H1 (cell line): ENCODE data around the gene PCDHGA1. TPM values are rescaled to one million over a fixed set of nuclear protein-coding genes. Genes with fewer than 3 reads are reported as not detected.

Source experiments
- CTCF ChIA-PET: fragments of 300-600 bp; sonication (Branson Sonifier 250); formaldehyde crosslinking; loops from one replicate; lab custom pipeline; 2021; ENCODE audit not compliant: partially characterized antibody; lab: Charles Lee
- POLR2A ChIA-PET: fragments of 300-600 bp; sonication (Branson Sonifier 250); formaldehyde crosslinking; loops from one replicate; lab custom pipeline; 2021; ENCODE audit warnings: inconsistent platforms; ENCODE audit not compliant: partially characterized antibody; lab: Charles Lee
- DNase-seq, 2 experiments: peaks; one replicate each; pipeline versions ENCODE4 v3.0.0 to v3.0.0-alpha.2; 2010 to 2022; ENCODE audit warnings: low spot score in 2 of 2, low read depth in 1 of 2, mixed read lengths in 1 of 2
- FAIRE-seq: peaks from 2 replicates; lab custom pipeline; 2011; peaks lifted over from hg19 to GRCh38; lab: Jason Lieb, UNC
- H2AFZ ChIP-seq: 2 replicates; pipeline ENCODE4 v1.8.1; 2012; ENCODE audit warnings: low read length, inconsistent platforms
- H2AK5ac ChIP-seq: 2 replicates; pipeline ENCODE4 v1.6.1; 2013; ENCODE audit warnings: low read depth, low read length
- H2BK120ac ChIP-seq: replicated peaks from 2 replicates; pipeline ENCODE3; 2013; ENCODE audit warnings: low read depth, low read length, inconsistent platforms
- H2BK12ac ChIP-seq: 2 replicates; pipeline ENCODE4 v1.6.1; 2013; ENCODE audit warnings: low read depth, low read length
- H2BK15ac ChIP-seq: 2 replicates; pipeline ENCODE4 v1.6.1; 2013; ENCODE audit warnings: low read length
- H2BK20ac ChIP-seq: 2 replicates; pipeline ENCODE4 v1.6.1; 2013; ENCODE audit warnings: low read length
- H2BK5ac ChIP-seq: 2 replicates; pipeline ENCODE4 v1.6.1; 2013; ENCODE audit warnings: low read depth, low read length
- H3K14ac ChIP-seq: 2 replicates; pipeline ENCODE4 v1.6.1; 2013; ENCODE audit warnings: inconsistent platforms; ENCODE audit not compliant: insufficient read length
- H3K18ac ChIP-seq: 2 replicates; pipeline ENCODE4 v1.6.1; 2013; ENCODE audit warnings: low read length; ENCODE audit errors: extremely low read depth
- H3K23ac ChIP-seq: 2 replicates; pipeline ENCODE4 v1.6.1; 2013; ENCODE audit warnings: inconsistent platforms; ENCODE audit not compliant: insufficient read length
- H3K23me2 ChIP-seq: 2 replicates; pipeline ENCODE4 v1.6.1; 2013; ENCODE audit warnings: low read depth, low read length
- H3K27ac ChIP-seq: 2 replicates; pipeline ENCODE4 v1.6.1; 2011; ENCODE audit warnings: low read depth, low read length, inconsistent platforms
- H3K27me3 ChIP-seq, 4 experiments: replicated peaks in 1 of 4; 1 replicate in 1 of 4; 2 replicates in 3 of 4; pipeline versions ENCODE4 v1.6.1 to v1.8.1; 2011 to 2013; ENCODE audit warnings: low read length in 3 of 4, mild to moderate bottlenecking in 3 of 4, inconsistent platforms in 2 of 4, mixed read lengths in 2 of 4, moderate library complexity in 1 of 4; ENCODE audit not compliant: control insufficient read depth in 3 of 4, insufficient read depth in 3 of 4; ENCODE audit errors: extremely low read depth in 1 of 4
- H3K36me3 ChIP-seq, 4 experiments: 2 replicates each; pipeline versions ENCODE4 v1.6.1 to v1.8.1; 2011 to 2013; ENCODE audit warnings: mild to moderate bottlenecking in 4 of 4, low read length in 3 of 4, moderate library complexity in 2 of 4, control low read depth in 1 of 4, inconsistent platforms in 1 of 4; ENCODE audit not compliant: insufficient read depth in 4 of 4, control insufficient read depth in 2 of 4
- H3K4ac ChIP-seq: replicated peaks from 2 replicates; pipeline ENCODE3; 2013; ENCODE audit warnings: low read length, low read depth, mixed read lengths, inconsistent platforms; ENCODE audit not compliant: insufficient read length
- H3K4me1 ChIP-seq, 4 experiments: replicated peaks in 1 of 4; 1 replicate in 1 of 4; 2 replicates in 3 of 4; pipeline versions ENCODE4 v1.6.1 to v1.8.1; 2011 to 2013; ENCODE audit warnings: low read length in 3 of 4, inconsistent platforms in 2 of 4, mixed read lengths in 1 of 4; ENCODE audit not compliant: insufficient read depth in 4 of 4, control insufficient read depth in 3 of 4
- H3K4me2 ChIP-seq, 2 experiments: 2 replicates each; pipeline versions ENCODE4 v1.6.1 to v1.8.1; 2011 to 2013; ENCODE audit warnings: low read depth in 2 of 2, low read length in 2 of 2, control low read depth in 1 of 2, inconsistent platforms in 1 of 2, mild to moderate bottlenecking in 1 of 2; ENCODE audit not compliant: insufficient read depth in 1 of 2
- H3K4me3 ChIP-seq, 4 experiments: fragments of 200-600, 300-600 bp in 1 of 4; sonication (generic), shearing (Covaris generic), sonication (Bioruptor Twin) in 1 of 4; 2 replicates each; pipeline versions ENCODE4 v1.5.1 to v1.8.1; 2011 to 2016; ENCODE audit warnings: low read length in 4 of 4, low read depth in 3 of 4, control low read depth in 2 of 4, inconsistent platforms in 2 of 4, mild to moderate bottlenecking in 2 of 4, mixed read lengths in 1 of 4, moderate library complexity in 1 of 4; ENCODE audit not compliant: insufficient read depth in 2 of 4; ENCODE audit errors: extremely low read depth in 1 of 4
- H3K56ac ChIP-seq: replicated peaks from 2 replicates; pipeline ENCODE3; 2013; ENCODE audit warnings: low read depth, mild to moderate bottlenecking, mixed read lengths, low read length, inconsistent platforms; ENCODE audit not compliant: insufficient read length
- H3K79me1 ChIP-seq: 2 replicates; pipeline ENCODE4 v1.6.1; 2013; ENCODE audit warnings: low read depth, low read length, control low read depth
- H3K79me2 ChIP-seq, 2 experiments: 2 replicates each; pipeline versions ENCODE4 v1.6.1 to v1.8.1; 2012 to 2013; ENCODE audit warnings: low read length in 2 of 2, mild to moderate bottlenecking in 2 of 2, inconsistent platforms in 1 of 2; ENCODE audit not compliant: insufficient read depth in 2 of 2, control insufficient read depth in 1 of 2
- H3K9ac ChIP-seq, 4 experiments: replicated peaks in 1 of 4; 1 replicate in 1 of 4; 2 replicates in 3 of 4; pipeline versions ENCODE4 v1.6.1 to v1.8.1; 2011 to 2013; ENCODE audit warnings: low read depth in 3 of 4, low read length in 3 of 4, control low read depth in 2 of 4, mild to moderate bottlenecking in 2 of 4, moderate library complexity in 2 of 4, inconsistent platforms in 1 of 4; ENCODE audit errors: extremely low read depth in 1 of 4
- H3K9me3 ChIP-seq, 2 experiments: 2 replicates each; pipeline versions ENCODE4 v1.6.1 to v1.8.1; 2012 to 2013; ENCODE audit warnings: mild to moderate bottlenecking in 2 of 2, moderate library complexity in 2 of 2, control low read depth in 1 of 2, inconsistent platforms in 1 of 2, low read depth in 1 of 2, low read length in 1 of 2, mixed read lengths in 1 of 2; ENCODE audit not compliant: insufficient read depth in 2 of 2
- H4K20me1 ChIP-seq, 2 experiments: replicated peaks in 1 of 2; 2 replicates each; pipeline versions ENCODE3 to v1.8.1; 2011 to 2013; ENCODE audit warnings: inconsistent platforms in 2 of 2, low read length in 2 of 2, mild to moderate bottlenecking in 1 of 2; ENCODE audit not compliant: insufficient read depth in 2 of 2, control insufficient read depth in 1 of 2
- H4K5ac ChIP-seq: 2 replicates; pipeline ENCODE4 v1.6.1; 2013; ENCODE audit warnings: low read length, low read depth, mixed read lengths, inconsistent platforms; ENCODE audit not compliant: insufficient read length
- H4K8ac ChIP-seq: 2 replicates; pipeline ENCODE4 v1.8.0; 2013; ENCODE audit warnings: mild to moderate bottlenecking, moderate library complexity, low read length, inconsistent platforms; ENCODE audit not compliant: insufficient read depth; ENCODE audit errors: extremely low read depth
- H4K91ac ChIP-seq: replicated peaks from 2 replicates; pipeline ENCODE3; 2013; ENCODE audit warnings: low read length, mixed read lengths, inconsistent platforms; ENCODE audit not compliant: insufficient read length
- CTBP2 ChIP-seq: IDR thresholded peaks from 2 replicates; pipeline ENCODE4 v1.7.0; 2011; ENCODE audit warnings: borderline replicate concordance, mild to moderate bottlenecking, moderate library complexity, mixed read lengths, low read length; ENCODE audit not compliant: insufficient read depth, insufficient read length
- MAX ChIP-seq: IDR thresholded peaks from 2 replicates; pipeline ENCODE4 v1.6.1; 2012; ENCODE audit warnings: inconsistent platforms
- WGBS, 2 experiments: shearing (Covaris generic) in 1 of 2; methylation state at CpG; one replicate each; pipeline versions ENCODE4 v1.1.6 to v1.1.7; 2013 to 2015; ENCODE audit warnings: low lambda C conversion rate in 2 of 2, mixed read lengths in 2 of 2, inconsistent platforms in 1 of 2, low coverage in 1 of 2, missing lambda C conversion rate in 1 of 2; ENCODE audit not compliant: insufficient replicate concordance in 2 of 2, insufficient coverage in 1 of 2, insufficient read length in 1 of 2; ENCODE audit errors: extremely low coverage in 1 of 2, missing lambda C conversion rate in 1 of 2; 5-methylcytosine and 5-hydroxymethylcytosine counted together
- polyA plus RNA-seq, 7 experiments: library from polyadenylated mRNA; depleted of rRNA in 3 of 7; stranded (reverse) in 5 of 7; unstranded in 2 of 7; fragments of >200 nt in 5 of 7; fragments of 200-250 nt in 2 of 7; gene quantifications; 1 replicate in 5 of 7; 2 replicates in 1 of 7; 4 replicates in 1 of 7; pipeline versions ENCODE4 v1.2.1 to v1.2.3, GENCODE V29; 2011 to 2013; ENCODE audit warnings: missing spikeins in 2 of 7, mixed read lengths in 2 of 7
- total RNA-seq: library from RNA; stranded (reverse); fragmentation: NEBNext Ultra II Directional; extraction: Animal tissue kit (Norgen Biotek cat#: 25700); gene quantifications from 2 replicates; pipeline ENCODE4 v1.2.1, GENCODE V29; 2021

Gene PCDHGA1
- total and polyA plus RNA-seq, 2 of the 8 experiments (the other 6 are each of a cell fraction or from before 2014, with no cell fraction given) = 0.57 to 0.89 TPM

- ChIA-PET CTCF (interaction anchor here (0.6 to 23.3 kb wide), 55 partner anchors 8 to 1614 kb away, joined by 3 to 1236 read pairs (median 9); partner anchors contain the start of genes PCDHB11, PCDHB12, PCDHB13 and PCDHB14), POLR2A (interaction anchor here (0.7 to 2.7 kb wide), 12 partner anchors 58 to 169 kb away, joined by 3 to 9 read pairs (median 4); partner anchors contain the start of gene PCDHB15)
- H2BK120ac ChIP-seq = no peak overlapping the region
- no peak overlapping the region for H4K91ac ChIP-seq
- no peak overlapping the region for H2BK20ac ChIP-seq
- H3K4ac ChIP-seq = no peak overlapping the region
- no peak overlapping the region for H2BK12ac ChIP-seq
- no peaks in the 10 kb centered on the region for H3K4me1 ChIP-seq
- H4K8ac ChIP-seq = peak overlapping the region; percentile 38; the same call in 1 of the 2 replicates
- H4K5ac ChIP-seq = no peak overlapping the region
- no peaks in the 10 kb centered on the region for H3K79me2 ChIP-seq
- H3K4me3 ChIP-seq = peak overlapping the region; percentile 66 to 82 (median 78)
- no peaks in the 10 kb centered on the region for H3K79me1 ChIP-seq
- H3K23ac ChIP-seq = no peak overlapping the region
- H2BK15ac ChIP-seq = peak overlapping the region; percentile 81; the same call in 1 of the 2 replicates
- TF ChIP-seq MAX (peak; percentile 52), CTBP2 (no peak)
- DNase-seq = peak in 1 of 2 experiments; percentile 39
- H3K27ac ChIP-seq = no peak overlapping the region
- no peak overlapping the region for H3K14ac ChIP-seq
- peak overlapping the region; percentile 75; the same call in 1 of the 2 replicates for H2AK5ac ChIP-seq
- H3K4me2 ChIP-seq = peak overlapping the region; percentile 65 to 80
- H2BK5ac ChIP-seq = no peak overlapping the region
- WGBS, 2 experiments = 42% methylated on average over 25 of the region's 25 CpGs; no CpG with 5 or more reads in 1 of the 2 experiments
- H3K56ac ChIP-seq = no peak overlapping the region
- FAIRE-seq = no peak
- no peak overlapping the region for H3K18ac ChIP-seq
- 0 out of 2 replicates have a peak overlapping the region, but pooled peaks have one; percentile 21 for H2AFZ ChIP-seq
- no peaks in the 10 kb centered on the region for H3K23me2 ChIP-seq
- H3K36me3 ChIP-seq = peaks cover 0 to 3% (median 0%) of the 10 kb centered on the region in 4 experiments; a peak in 1 of 8 replicates
- peaks cover 0 to 13% (median 7%) of the 10 kb centered on the region in 4 experiments; a peak in 6 of 7 replicates for H3K27me3 ChIP-seq
- H3K9ac ChIP-seq = peak overlapping the region in 3 of 4 experiments; percentile 32 to 42 (median 38); a peak in 3 of 7 replicates
- H3K9me3 ChIP-seq = peaks cover 5 to 8% of the 10 kb centered on the region in 2 experiments; a peak in 2 of 4 replicates
- H4K20me1 ChIP-seq = peaks cover 0 to 1% of the 10 kb centered on the region in 2 experiments
Observed at GRCh38 chr5:141413540-141414069, 83.3 kb downstream of the PCDHGA1 start.
